SK-N-SH treated with all-trans-retinoic acid at 6 μM for 48 hours (cell line): ENCODE measurements around the gene AGAP3.

Experiments used
- ATAC-seq: fragments of 200-7000 bp; cut with Tn5 transposase; 3 replicates; pipeline ENCODE4 v1.9.1; 2020; ENCODE audit warnings: mild to moderate bottlenecking, moderate library complexity
- ARNTL ChIP-seq: fragments of 450-650 bp; formaldehyde crosslinking; IDR thresholded peaks from 2 replicates; pipeline ENCODE4 v1.5.0; 2020; ENCODE audit warnings: low read depth, mild to moderate bottlenecking, moderate library complexity, borderline replicate concordance
- BACH2 ChIP-seq: fragments of 250-450 bp; sonication (Bioruptor Pico); IDR thresholded peaks from 2 replicates; pipeline ENCODE4 v1.9.0; 2021; ENCODE audit warnings: mild to moderate bottlenecking, borderline replicate concordance
- CREB5 ChIP-seq: fragments of 250-450 bp; sonication (Bioruptor Pico); IDR thresholded peaks from 2 replicates; pipeline ENCODE4 v1.5.1; 2020; ENCODE audit warnings: low read depth, mild to moderate bottlenecking, moderate library complexity
- CSDC2 ChIP-seq: fragments of 250-450 bp; sonication (Bioruptor Pico); IDR thresholded peaks from 2 replicates; pipeline ENCODE4 v1.5.0; 2020; ENCODE audit warnings: mild to moderate bottlenecking, moderate library complexity
- CSRNP3 ChIP-seq: fragments of 250-450 bp; sonication (Bioruptor Pico); IDR thresholded peaks from 2 replicates; pipeline ENCODE4 v1.5.1; 2021; ENCODE audit warnings: mild to moderate bottlenecking, moderate library complexity
- GLIS3 ChIP-seq: fragments of 250-450 bp; sonication (Bioruptor Pico); IDR thresholded peaks from 2 replicates; pipeline ENCODE4 v1.5.0; 2020; ENCODE audit warnings: mild to moderate bottlenecking, moderate library complexity
- ISL1 ChIP-seq: fragments of 250-450 bp; sonication (Bioruptor Pico); IDR thresholded peaks from 2 replicates; pipeline ENCODE4 v2.1.2; 2022; ENCODE audit warnings: mild to moderate bottlenecking, moderate library complexity
- PATZ1 ChIP-seq: fragments of 250-450 bp; sonication (Bioruptor Pico); IDR thresholded peaks from 2 replicates; pipeline ENCODE4 v1.8.0; 2020; ENCODE audit warnings: mild to moderate bottlenecking, moderate library complexity, borderline replicate concordance
- PPARA ChIP-seq: fragments of 250-450 bp; sonication (Bioruptor Pico); IDR thresholded peaks from 2 replicates; pipeline ENCODE4 v1.5.0; 2020; ENCODE audit warnings: mild to moderate bottlenecking, borderline replicate concordance
- RARB ChIP-seq: fragments of 250-450 bp; sonication (Bioruptor Pico); IDR thresholded peaks from 2 replicates; pipeline ENCODE4 v1.8.0; 2021; ENCODE audit warnings: mild to moderate bottlenecking, moderate library complexity
- TCF4 ChIP-seq: fragments of 250-450 bp; sonication (Bioruptor Pico); IDR thresholded peaks from 2 replicates; pipeline ENCODE4 v1.8.0; 2021; ENCODE audit warnings: mild to moderate bottlenecking, moderate library complexity, borderline replicate concordance
- TOX ChIP-seq: fragments of 250-450 bp; sonication (Bioruptor Pico); IDR thresholded peaks from 2 replicates; pipeline ENCODE4 v1.8.0; 2021; ENCODE audit warnings: mild to moderate bottlenecking, moderate library complexity, borderline replicate concordance
- TSHZ2 ChIP-seq: fragments of 250-450 bp; sonication (Bioruptor Pico); IDR thresholded peaks from 2 replicates; pipeline ENCODE4 v1.5.0; 2020; ENCODE audit warnings: mild to moderate bottlenecking, moderate library complexity
- ZC3H10 ChIP-seq: fragments of 250-450 bp; sonication (Bioruptor Pico); IDR thresholded peaks from 2 replicates; pipeline ENCODE4 v1.5.1; 2021; ENCODE audit warnings: mild to moderate bottlenecking, moderate library complexity
- ZFP3 ChIP-seq: fragments of 250-450 bp; sonication (Bioruptor Pico); IDR thresholded peaks from 2 replicates; pipeline ENCODE4 v1.5.0; 2020; ENCODE audit warnings: mild to moderate bottlenecking, moderate library complexity
- ZFP30 ChIP-seq: fragments of 450-650 bp; formaldehyde crosslinking; IDR thresholded peaks from 2 replicates; pipeline ENCODE4 v1.5.0; 2022; ENCODE audit warnings: mild to moderate bottlenecking, moderate library complexity
- ZNF8 ChIP-seq: fragments of 450-650 bp; formaldehyde crosslinking; IDR thresholded peaks from 2 replicates; pipeline ENCODE4 v1.5.0; 2020; ENCODE audit warnings: mild to moderate bottlenecking, moderate library complexity

AGAP3 gene

GRCh38 chr7:151070574-151070960 lies 15.7 kb upstream of the AGAP3 start (continued):
- no peak for TF ChIP-seq TSHZ2 (CRISPR knock-in tag)
- no peak for TF ChIP-seq ZFP3 (CRISPR knock-in tag)
- TF ChIP-seq CREB5 (CRISPR knock-in tag): no peak

- ATAC-seq: no peak
- TF ChIP-seq CSDC2 (CRISPR knock-in tag): no peak
Measured at GRCh38 chr7:151071032-151071866, 15.0 kb upstream of the AGAP3 start.

- TF ChIP-seq PATZ1 (CRISPR knock-in tag): no peak
- TF ChIP-seq ZC3H10 (CRISPR knock-in tag): no peak
- TF ChIP-seq TOX (CRISPR knock-in tag): no peak
- TF ChIP-seq ARNTL (CRISPR knock-in tag): no peak
- TF ChIP-seq GLIS3 (CRISPR knock-in tag): no peak
- no peak for TF ChIP-seq CSDC2 (CRISPR knock-in tag)
- TF ChIP-seq ZFP30 (CRISPR knock-in tag): no peak
- TF ChIP-seq ZNF8 (CRISPR knock-in tag): no peak
- TF ChIP-seq CSRNP3 (CRISPR knock-in tag): no peak
- TF ChIP-seq ZFP3 (CRISPR knock-in tag): no peak
- TF ChIP-seq PPARA (CRISPR knock-in tag): no peak
- no peak for TF ChIP-seq RARB (CRISPR knock-in tag)
- no peak for TF ChIP-seq TSHZ2 (CRISPR knock-in tag)
- TF ChIP-seq BACH2 (CRISPR knock-in tag): no peak
- no peak for TF ChIP-seq ISL1 (CRISPR knock-in tag)
- TF ChIP-seq TCF4 (CRISPR knock-in tag): no peak
- TF ChIP-seq, all 23 proteins: peak for 0
Measured at GRCh38 chr7:151073990-151074389, 12.3 kb upstream of the AGAP3 start.

More at GRCh38 chr7:151073990-151074389, 12.3 kb upstream of the AGAP3 start:
- ATAC-seq: no peak
